ENCODE data around the gene ITGA8.

DNA sequence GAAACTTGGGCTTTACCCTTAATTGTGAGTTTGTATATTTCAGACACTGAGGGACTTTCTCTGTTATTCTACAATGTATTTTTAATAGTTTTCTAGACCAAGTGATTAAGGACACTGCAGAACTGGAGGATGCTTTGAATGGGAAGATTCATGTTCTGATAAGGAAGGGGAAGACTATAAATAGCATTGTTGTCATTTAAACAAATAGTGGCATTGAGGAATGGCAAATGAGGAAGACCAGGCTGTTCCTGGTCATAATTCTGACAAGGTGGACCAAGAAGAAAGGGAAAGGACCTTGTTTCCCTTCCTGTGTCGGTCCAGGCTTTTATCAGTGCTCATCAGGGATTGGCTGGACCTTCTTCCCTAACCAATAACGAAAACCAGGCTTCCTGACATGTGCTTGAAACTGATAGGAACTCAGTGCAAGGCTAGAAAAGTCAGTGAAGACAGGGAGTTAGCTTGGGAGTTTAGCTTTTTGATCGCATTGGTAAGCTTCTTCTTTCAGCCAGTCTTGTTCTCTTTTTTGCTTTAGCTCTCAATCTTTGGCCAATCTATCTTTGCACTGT is 116.2 kb downstream of the ITGA8 start:
- TF ChIP-seq ZNF274 (IDR thresholded peaks at IDR 0.05; ENCODE audit: low read depth, low read length) (no peak), SUZ12 (IDR thresholded peaks at IDR 0.05; ENCODE audit: extremely low read depth, insufficient read depth, insufficient read length) (no peak), YY1 (IDR thresholded peaks at IDR 0.05; ENCODE audit: insufficient read depth, insufficient read length) (no peak)

Data from NT2/D1 (cell line).